ENCODE data around the gene C1QTNF6.

The C1QTNF6 gene

DNA sequence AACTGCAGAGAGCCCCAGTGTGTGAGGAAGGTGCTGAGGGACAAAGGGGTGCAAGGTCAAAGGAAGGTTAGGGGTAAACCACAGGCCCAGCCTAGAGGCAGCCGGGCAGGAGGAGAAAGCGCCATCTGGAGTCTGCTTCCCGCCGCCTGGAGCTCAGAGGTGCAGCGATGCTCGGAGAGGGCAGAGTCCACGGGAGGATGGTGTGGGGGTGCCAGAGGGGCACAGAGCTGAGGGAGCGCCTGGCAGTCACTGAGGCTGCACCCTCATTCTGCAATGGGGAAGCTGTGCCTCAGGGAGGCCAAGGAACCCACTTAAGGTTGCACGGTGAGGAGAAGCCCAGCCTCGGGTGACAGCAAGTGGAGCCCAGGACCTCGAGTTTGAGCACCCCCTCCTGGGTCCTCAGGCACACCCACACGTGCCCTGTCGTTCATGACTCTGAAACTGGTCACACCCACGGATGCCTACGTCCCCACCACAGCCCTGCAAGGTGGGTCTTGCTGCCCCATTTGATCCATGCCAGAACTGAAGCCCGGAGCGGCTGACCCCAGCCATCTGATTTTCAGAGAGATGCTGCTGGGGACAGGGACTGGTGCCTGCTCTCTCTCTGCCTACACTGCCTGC is 39.9 kb downstream of the C1QTNF6 start:
- no peaks in the 10 kb centered on the region for H3K27me3 Mint-ChIP-seq
- ATAC-seq (no peak), DNase-seq (peak; percentile 35)
- peak overlapping the region; percentile 82 for H3K4me3 Mint-ChIP-seq
- H3K27ac Mint-ChIP-seq = peak overlapping the region; percentile 93
- peaks cover 63% of the 10 kb centered on the region for H3K4me1 Mint-ChIP-seq
- H3K36me3 Mint-ChIP-seq (ENCODE audit: low read depth) = peaks cover 34% of the 10 kb centered on the region
- peaks cover 4% of the 10 kb centered on the region for H3K9me3 Mint-ChIP-seq

DNA sequence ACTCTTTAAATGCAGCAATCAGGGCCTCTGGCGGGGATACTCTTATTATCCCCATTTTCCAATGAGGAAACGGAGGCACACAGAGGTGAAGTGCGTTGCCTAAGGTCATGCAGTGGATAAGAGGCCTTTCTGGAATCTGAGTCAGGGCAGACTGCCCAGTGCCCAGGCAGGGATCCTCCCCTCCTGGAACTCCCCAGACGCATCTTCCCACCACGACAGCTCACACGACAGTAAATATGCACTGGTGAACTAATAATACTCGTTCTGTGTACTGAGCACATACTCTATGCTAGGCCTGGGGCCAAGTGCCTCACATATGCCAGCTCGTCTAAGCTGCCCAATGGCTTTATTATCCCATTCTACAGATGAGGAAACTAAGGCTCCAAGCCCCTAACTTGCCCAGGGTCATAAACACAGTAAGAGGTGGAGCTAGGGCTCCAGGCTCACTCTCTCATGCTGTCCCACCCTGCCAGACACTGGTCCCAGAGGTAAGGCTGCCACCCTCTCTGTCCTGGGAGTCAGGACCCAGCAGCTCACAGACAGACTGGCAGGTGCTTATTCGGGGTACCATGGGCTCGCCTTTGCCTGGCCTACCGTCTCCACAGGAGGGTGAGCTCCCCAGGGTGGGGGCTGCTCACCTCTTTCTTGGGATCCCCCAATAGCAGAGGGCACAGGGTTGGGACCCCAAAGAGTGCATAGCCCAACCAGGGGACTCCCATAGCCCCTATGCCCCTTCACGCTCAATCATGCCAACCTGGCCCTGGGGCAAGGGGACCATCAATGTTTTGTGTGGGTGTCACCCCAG is 40.7 kb downstream of the C1QTNF6 start:
- peaks cover 68% of the 10 kb centered on the region for H3K4me1 Mint-ChIP-seq
- DNase-seq (peak; percentile 37), ATAC-seq (peak; percentile 4)
- peaks cover 4% of the 10 kb centered on the region for H3K9me3 Mint-ChIP-seq
- H3K4me3 Mint-ChIP-seq = peak overlapping the region; percentile 82
- no peaks in the 10 kb centered on the region for H3K27me3 Mint-ChIP-seq
- H3K36me3 Mint-ChIP-seq (ENCODE audit: low read depth) = peaks cover 40% of the 10 kb centered on the region
- H3K27ac Mint-ChIP-seq = peak overlapping the region; percentile 93

DNA sequence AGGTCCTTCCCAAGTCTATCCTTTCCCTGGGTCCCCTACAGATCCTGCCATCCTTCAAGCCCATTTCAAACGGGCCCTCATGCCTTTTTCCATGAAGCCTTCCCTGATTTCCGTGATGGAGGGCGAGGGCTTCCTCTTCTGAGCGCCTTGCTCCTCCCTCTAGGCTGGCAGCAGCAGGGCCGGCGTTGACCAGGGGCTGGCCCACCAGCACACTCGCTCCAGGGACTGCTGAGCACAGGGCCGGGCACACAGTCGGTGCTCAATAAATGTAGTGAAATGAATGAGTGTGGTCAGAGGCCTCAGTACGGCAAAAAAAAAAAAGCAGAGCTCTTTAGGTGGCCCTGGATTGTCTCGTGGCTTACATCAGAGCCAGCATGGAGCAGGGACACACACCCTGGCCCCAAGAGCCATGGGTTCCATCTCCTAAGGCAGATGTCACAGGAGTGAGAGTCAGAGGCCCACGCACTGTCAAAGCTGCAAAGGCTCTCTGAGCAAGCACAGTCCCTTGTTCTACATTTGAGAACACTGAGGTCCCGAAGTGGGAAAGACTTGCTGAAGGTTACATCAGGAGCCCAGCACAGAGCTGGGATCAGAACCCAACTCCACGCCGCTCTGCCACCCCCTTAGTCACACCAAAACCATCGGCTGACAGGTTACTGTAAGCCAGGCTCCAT is 41.4 kb downstream of the C1QTNF6 start:
- Mint-ChIP-seq H3K36me3 (ENCODE audit: low read depth) (peaks cover 40% of the 10 kb centered on the region), H3K9me3 (peaks cover 4% of the 10 kb centered on the region), H3K4me1 (peaks cover 70% of the 10 kb centered on the region), H3K4me3 (peak overlapping the region; percentile 82), H3K27me3 (no peaks in the 10 kb centered on the region), H3K27ac (peak overlapping the region; percentile 93)
- no peak for DNase-seq
- ATAC-seq = no peak

DNA sequence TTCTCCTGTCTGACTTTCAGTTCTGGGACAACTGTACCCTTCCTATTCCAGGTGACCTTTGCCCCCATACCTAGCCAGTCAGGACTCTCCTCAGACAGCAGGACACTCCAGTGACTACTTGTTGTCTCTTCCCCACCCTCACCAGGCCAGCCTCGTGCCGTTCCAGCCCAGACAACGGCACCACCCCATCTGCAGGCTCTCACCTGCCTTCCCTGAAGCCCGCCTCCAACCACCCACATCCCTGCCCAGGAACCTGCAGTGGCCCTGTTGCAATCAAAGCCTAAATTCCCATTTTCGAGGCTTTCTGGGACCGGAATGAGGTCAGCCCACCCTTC is 42.0 kb downstream of the C1QTNF6 start:
- DNase-seq (no peak), ATAC-seq (no peak)
- Mint-ChIP-seq H3K36me3 (ENCODE audit: low read depth) (peaks cover 40% of the 10 kb centered on the region), H3K27me3 (no peaks in the 10 kb centered on the region), H3K4me3 (peak overlapping the region; percentile 82), H3K9me3 (peaks cover 4% of the 10 kb centered on the region), H3K27ac (peak overlapping the region; percentile 93), H3K4me1 (peaks cover 70% of the 10 kb centered on the region)

DNA sequence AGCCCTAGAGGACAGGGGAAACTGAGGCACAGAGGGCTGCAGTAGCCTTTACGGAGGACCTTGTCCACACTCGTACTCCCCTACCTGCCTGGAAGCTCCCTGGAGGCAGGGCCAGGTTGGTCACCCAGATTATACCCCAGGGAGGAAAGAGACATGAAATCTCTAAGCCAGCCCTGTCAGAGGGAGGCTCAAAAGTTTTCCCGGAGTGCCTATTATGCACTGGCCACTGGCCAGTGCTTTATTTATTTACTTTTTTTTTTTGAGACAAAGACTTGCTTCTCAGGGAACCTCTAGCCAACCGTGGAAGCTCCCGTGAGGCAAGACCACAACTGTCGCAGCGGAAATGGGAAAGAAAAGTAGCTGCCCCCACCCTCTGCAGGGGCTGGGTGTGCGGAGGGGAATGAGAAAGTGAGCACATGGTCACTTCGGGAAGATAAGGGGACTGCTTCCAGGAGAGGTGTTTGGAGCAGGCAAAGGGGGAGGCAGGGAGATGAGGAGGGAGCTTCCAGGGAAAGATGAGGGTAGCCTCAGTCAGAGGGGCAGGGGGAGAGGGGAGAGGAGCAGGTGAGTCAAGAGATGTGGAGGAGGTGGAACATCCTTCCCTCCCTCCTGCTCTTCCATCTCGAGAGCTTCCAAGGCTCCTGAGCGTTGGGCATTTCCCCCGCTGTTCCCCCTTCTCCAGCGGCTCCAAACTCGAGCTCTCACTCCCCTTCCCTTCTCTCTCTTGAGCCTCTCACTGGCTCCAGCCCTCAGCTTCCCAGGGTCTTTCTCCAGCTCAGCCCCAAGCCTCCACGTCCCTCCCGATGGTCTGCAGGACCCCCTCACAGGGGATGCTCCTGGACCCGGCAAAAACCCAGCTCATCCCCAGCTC is 42.6 kb downstream of the C1QTNF6 start:
- no peaks in the 10 kb centered on the region for H3K27me3 Mint-ChIP-seq
- H3K4me1 Mint-ChIP-seq = peaks cover 70% of the 10 kb centered on the region
- H3K4me3 Mint-ChIP-seq = peak overlapping the region; percentile 82
- no peak for ATAC-seq
- H3K27ac Mint-ChIP-seq = peak overlapping the region; percentile 93
- H3K9me3 Mint-ChIP-seq = no peaks in the 10 kb centered on the region
- peaks cover 43% of the 10 kb centered on the region for H3K36me3 Mint-ChIP-seq (ENCODE audit: low read depth)
- DNase-seq = no peak

DNA sequence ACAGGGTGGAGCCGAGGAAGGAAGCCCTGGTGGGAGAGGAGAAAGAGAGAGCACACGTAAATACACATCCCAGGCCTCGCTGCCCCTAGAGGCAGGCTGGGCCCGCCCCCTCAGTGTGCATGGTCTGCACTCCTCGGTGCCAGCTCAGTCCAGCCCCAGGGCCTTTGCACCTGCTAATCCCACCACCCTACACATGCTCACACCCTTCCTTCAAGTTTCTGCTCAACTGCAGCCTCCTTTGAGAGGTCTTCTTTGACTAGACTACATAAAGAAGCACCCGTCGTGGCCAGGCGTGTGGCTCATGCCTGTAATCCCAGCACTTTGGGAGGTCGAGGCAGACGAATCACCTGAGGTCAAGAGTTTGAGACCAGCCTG is 43.9 kb downstream of the C1QTNF6 start:
- peaks cover 52% of the 10 kb centered on the region for H3K36me3 Mint-ChIP-seq (ENCODE audit: low read depth)
- no peak overlapping the region for H3K4me3 Mint-ChIP-seq
- no peaks in the 10 kb centered on the region for H3K27me3 Mint-ChIP-seq
- no peak for DNase-seq
- H3K4me1 Mint-ChIP-seq = peaks cover 76% of the 10 kb centered on the region
- ATAC-seq = no peak
- H3K9me3 Mint-ChIP-seq = no peaks in the 10 kb centered on the region
- H3K27ac Mint-ChIP-seq = peak overlapping the region; percentile 93

DNA sequence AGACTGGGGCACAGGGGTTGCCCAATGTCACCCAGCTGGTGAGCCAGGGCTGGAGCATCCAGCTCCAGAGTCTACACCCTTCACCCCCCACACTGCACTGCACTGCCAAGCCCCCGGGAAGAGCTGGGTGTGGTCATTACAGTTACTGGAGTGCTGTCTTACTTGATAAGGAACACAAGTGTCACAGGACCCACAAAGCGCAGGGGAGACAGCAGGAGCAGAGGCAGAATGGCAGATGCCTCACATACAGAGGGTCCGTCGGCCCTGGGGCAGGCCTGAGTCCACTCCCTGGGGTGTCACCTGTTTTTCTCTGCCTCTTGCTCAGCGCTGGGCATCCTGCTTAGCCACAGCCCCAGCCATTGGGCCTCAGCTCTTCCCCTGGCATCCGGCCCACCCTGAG is 46.1 kb downstream of the C1QTNF6 start:
- DNase-seq = no peak
- H3K27ac Mint-ChIP-seq = no peak overlapping the region
- peaks cover 65% of the 10 kb centered on the region for H3K36me3 Mint-ChIP-seq (ENCODE audit: low read depth)
- no peak overlapping the region for H3K4me3 Mint-ChIP-seq
- peaks cover 84% of the 10 kb centered on the region for H3K4me1 Mint-ChIP-seq
- H3K27me3 Mint-ChIP-seq = no peaks in the 10 kb centered on the region
- ATAC-seq = no peak
- no peaks in the 10 kb centered on the region for H3K9me3 Mint-ChIP-seq

DNA sequence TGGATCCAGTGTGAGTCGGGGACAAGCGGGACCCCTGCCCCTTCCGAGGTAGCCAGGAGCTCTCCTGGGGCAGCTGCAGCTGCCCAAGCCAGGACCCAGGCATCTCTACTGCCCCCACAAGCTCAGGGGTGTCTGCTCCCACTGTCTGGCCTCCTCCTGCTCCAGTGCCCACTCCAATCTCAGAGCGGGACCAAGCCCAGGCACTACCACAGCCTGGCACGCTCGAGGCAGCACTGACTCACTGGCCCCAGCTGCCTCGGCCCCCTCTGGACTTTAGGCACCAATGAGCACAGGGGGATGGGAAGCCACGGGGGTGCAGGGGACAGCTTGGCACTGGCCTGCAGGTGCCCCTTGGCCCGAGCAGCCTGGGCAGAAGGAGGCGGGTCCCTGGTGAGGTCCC is 46.6 kb downstream of the C1QTNF6 start:
- Mint-ChIP-seq H3K36me3 (ENCODE audit: low read depth) (peaks cover 68% of the 10 kb centered on the region), H3K4me3 (no peak overlapping the region), H3K27me3 (no peaks in the 10 kb centered on the region), H3K27ac (peak overlapping the region; percentile 54), H3K9me3 (no peaks in the 10 kb centered on the region), H3K4me1 (peaks cover 84% of the 10 kb centered on the region)
- ATAC-seq (no peak), DNase-seq (no peak)

DNA sequence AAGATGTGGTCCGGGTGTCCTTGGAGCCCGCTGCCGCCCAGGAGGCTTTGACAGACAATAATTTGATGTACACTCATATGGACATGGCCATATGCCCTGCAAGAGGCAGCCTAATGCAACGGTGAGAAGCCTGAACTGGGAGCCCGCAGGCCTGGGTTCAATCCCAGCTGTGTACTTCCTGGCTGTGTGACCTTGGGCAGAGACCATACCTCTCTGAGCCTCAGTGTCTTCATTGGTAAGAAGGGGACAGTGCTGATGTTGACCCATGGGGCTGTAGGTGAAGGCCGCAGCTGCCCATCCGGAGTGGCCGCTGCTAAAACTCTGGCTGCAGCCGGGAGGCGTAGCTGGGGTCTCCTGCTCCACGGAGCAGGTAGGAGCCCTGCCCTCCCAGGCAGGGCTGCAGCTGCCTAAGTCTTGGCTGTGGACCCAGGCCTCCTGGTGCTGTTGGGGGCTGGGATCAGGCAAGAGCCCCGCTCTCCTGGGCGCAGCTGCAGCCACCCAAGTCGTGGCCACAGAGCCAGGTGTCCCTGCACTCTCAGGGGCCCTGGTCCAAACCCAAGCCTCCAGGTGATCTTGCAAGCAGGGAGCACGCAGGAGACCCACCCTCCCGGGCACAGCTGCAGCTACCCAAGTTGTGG is 47.2 kb downstream of the C1QTNF6 start:
- H3K4me1 Mint-ChIP-seq = peaks cover 78% of the 10 kb centered on the region
- H3K27ac Mint-ChIP-seq = peak overlapping the region; percentile 81
- DNase-seq (no peak), ATAC-seq (no peak)
- peaks cover 63% of the 10 kb centered on the region for H3K36me3 Mint-ChIP-seq (ENCODE audit: low read depth)
- no peaks in the 10 kb centered on the region for H3K9me3 Mint-ChIP-seq
- no peak overlapping the region for H3K4me3 Mint-ChIP-seq
- no peaks in the 10 kb centered on the region for H3K27me3 Mint-ChIP-seq

DNA sequence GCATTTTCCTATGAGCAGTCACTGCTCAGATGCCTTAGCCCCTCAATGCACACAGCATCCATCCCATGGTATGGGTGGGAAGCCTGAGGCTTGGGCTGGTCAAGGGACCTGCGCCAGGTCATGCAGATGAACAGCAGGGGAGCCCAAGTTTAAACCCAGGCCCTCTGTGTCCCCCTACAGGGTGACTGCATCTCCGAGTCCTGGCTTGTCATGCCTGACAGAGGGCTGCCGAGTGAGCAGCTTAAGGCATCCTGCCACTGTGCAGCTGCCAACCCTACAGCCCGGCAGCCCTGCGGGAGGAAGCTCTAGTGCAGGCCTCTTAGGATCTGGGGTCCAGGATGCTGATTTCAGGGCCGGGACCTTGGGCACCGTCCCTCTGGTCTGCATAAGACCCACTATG is 48.3 kb downstream of the C1QTNF6 start:
- Mint-ChIP-seq H3K27ac (peak overlapping the region; percentile 96), H3K4me3 (peak overlapping the region; percentile 73), H3K27me3 (no peaks in the 10 kb centered on the region), H3K36me3 (ENCODE audit: low read depth) (peaks cover 64% of the 10 kb centered on the region), H3K9me3 (no peaks in the 10 kb centered on the region), H3K4me1 (peaks cover 69% of the 10 kb centered on the region)
- DNase-seq (no peak), ATAC-seq (no peak)

DNA sequence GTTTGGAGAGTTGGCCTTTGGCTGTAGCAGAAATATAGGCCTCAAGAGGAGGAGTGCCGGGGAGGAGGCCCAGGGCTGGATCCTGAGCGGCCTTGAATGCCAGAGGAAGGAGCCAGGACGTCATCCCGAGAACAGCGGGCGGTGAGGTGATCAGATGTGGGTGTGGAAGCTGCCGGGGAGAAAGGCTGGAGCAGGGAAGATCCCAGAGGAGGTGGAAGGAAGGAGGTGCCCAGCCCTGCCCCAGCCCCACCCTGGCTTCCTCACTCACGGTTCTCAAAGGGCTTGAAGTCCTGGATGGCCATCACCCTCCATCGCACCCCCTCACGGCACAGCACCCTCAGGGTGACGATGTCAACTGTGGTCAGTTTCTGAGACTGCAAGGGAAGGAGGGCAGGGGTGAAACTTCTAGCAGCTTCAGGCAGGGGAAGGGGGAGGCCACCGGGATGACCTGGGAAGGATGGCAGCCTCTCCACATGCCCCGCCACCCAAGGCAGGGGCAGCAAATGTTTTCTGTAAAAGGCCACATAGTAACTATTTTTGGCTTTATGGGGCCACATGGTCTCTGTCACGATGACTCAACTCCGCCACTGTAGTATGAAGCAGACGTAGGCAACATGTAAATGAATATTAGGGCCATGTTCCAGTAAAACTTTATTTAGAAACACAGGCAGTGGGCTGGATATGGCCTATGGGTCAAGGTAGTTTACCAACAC is 49.0 kb downstream of the C1QTNF6 start:
- peak; percentile 52 for DNase-seq
- Mint-ChIP-seq H3K4me1 (peaks cover 67% of the 10 kb centered on the region), H3K36me3 (ENCODE audit: low read depth) (peaks cover 61% of the 10 kb centered on the region), H3K27ac (peak overlapping the region; percentile 96), H3K4me3 (peak overlapping the region; percentile 73), H3K27me3 (no peaks in the 10 kb centered on the region), H3K9me3 (no peaks in the 10 kb centered on the region)
- peak; percentile 58 for ATAC-seq

DNA sequence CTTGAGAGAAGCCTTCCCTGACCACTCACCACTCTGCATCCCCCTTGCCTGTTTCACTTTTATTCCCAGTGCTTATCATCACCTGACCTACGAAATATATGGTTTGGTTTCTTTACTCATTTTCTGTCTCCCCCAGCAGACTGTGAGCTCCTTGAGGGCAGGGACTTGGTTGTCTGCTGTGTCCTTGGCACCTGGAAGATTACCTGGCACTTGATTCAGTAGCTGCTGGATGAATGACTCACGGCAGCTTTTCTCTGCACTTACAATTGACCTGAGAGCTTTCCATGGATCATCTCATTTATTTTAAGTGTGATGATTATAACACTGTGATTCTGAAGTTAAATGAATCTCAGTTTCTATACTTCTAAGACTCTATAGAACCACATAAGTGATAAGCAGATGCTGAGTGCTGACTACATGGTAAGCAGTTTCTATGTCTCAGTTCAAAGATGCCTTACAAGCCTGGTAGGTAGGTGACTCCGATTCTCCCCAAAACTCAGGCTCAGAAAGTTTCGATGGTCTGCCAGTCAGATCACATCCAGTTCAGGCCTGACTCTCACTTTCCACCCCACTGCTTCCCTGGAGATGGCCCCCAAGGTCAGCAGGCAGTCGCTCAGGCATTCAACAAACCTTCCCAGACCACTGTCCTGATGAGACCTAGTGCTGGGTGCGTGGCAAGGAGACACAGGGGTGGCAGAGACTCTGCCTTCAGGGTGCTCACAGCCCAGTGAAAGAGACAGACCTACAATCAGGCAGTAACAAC is 50.0 kb downstream of the C1QTNF6 start:
- peak overlapping the region; percentile 96 for H3K27ac Mint-ChIP-seq
- peaks cover 58% of the 10 kb centered on the region for H3K4me1 Mint-ChIP-seq
- no peak for DNase-seq
- peak; percentile 78 for ATAC-seq
- no peaks in the 10 kb centered on the region for H3K9me3 Mint-ChIP-seq
- H3K4me3 Mint-ChIP-seq = peak overlapping the region; percentile 73
- no peaks in the 10 kb centered on the region for H3K27me3 Mint-ChIP-seq
- H3K36me3 Mint-ChIP-seq (ENCODE audit: low read depth) = peaks cover 60% of the 10 kb centered on the region

DNA sequence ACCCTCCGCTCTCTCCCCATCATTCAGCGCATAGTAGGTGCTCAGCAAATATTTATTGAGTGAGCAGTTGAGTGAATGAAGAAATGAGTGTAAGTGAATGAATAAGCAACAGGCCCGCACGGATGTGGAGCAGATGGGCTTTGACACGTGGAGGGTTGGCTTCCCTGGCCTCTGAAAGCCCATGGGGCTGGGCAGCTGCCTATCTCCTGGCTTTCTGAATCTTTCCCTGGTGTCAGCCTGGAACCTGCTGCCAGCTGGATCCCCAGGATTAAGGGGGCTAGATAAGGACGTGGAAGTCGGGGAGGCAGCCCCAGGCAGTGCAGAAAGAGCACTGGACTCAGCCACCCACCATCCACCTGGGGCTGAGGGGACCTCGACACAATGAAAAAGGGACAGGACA is 50.9 kb downstream of the C1QTNF6 start:
- Mint-ChIP-seq H3K4me3 (no peak overlapping the region), H3K36me3 (ENCODE audit: low read depth) (peaks cover 63% of the 10 kb centered on the region), H3K4me1 (peaks cover 51% of the 10 kb centered on the region), H3K27ac (peak overlapping the region; percentile 96), H3K9me3 (no peaks in the 10 kb centered on the region), H3K27me3 (no peaks in the 10 kb centered on the region)
- DNase-seq = no peak
- ATAC-seq = no peak

Measured in activated naive CD8-positive, alpha-beta T cell treated with anti-CD3 and anti-CD28 coated beads, Interleukin-2, amount 50 U/mL, for 24 hours (primary cell).